ENCODE measurements around the gene MAPKAP1. TPM values are rescaled to one million over a fixed set of nuclear protein-coding genes. Genes with fewer than 3 reads are reported as not detected.

MAPKAP1 gene
- total RNA-seq, 4 donors from 2014 or later = 76.5 to 141 (median 87.5) TPM

DNA sequence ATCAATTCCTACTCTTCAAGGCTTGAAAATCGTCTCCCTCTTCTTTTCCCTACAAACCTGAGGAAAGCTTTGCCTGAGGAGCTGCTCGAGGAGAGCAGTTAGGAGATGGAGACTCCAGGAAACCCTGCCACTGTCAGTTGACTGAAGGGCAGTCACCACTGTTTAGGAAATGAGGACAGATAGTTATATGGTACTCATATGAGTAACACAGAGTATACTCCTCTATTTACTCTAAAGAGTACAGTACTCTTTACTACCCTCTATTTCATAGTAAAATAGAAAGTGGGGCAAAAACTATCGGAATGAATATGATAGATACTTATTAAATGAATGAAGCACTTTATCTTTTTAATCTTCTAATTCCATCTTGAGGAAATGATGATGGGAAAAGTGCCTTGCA is 115.8 kb downstream of the MAPKAP1 start:
- WGBS, 2 donors (ENCODE audit: low coverage in 1 of 2) = 82 to 88% methylated on average over 1 to 2 of the region's 3 CpGs
- Histone ChIP-seq H3K9me3 (no peaks in the 10 kb centered on the region), H3K4me3 (no peak overlapping the region), H3K27ac (no peak overlapping the region), H3K27me3 (no peaks in the 10 kb centered on the region), H3K4me1 (no peaks in the 10 kb centered on the region), H3K36me3 (no peaks in the 10 kb centered on the region)
- ATAC-seq = no peak
- TF ChIP-seq EP300 (IDR thresholded peaks at IDR 0.05) (no peak), CTCF (IDR thresholded peaks at IDR 0.05) (no peak), POLR2AphosphoS5 (IDR thresholded peaks at IDR 0.05) (no peak), POLR2A (IDR thresholded peaks at IDR 0.05) (no peak)

GRCh38 chr9:125589287-125589686 is 117.7 kb downstream of the MAPKAP1 start:
- WGBS, 2 donors (ENCODE audit: low coverage in 1 of 2) = 66 to 70% methylated on average over 4 of the region's 4 CpGs
- Histone ChIP-seq H3K27me3 (no peaks in the 10 kb centered on the region), H3K36me3 (peaks cover 0 to 16% of the 10 kb centered on the region in 2 donors), H3K27ac (no peak overlapping the region), H3K4me1 (no peaks in the 10 kb centered on the region), H3K9me3 (no peaks in the 10 kb centered on the region), H3K4me3 (no peak overlapping the region)
- no peak for ATAC-seq
- no peak for TF ChIP-seq EP300 (IDR thresholded peaks at IDR 0.05)

DNA sequence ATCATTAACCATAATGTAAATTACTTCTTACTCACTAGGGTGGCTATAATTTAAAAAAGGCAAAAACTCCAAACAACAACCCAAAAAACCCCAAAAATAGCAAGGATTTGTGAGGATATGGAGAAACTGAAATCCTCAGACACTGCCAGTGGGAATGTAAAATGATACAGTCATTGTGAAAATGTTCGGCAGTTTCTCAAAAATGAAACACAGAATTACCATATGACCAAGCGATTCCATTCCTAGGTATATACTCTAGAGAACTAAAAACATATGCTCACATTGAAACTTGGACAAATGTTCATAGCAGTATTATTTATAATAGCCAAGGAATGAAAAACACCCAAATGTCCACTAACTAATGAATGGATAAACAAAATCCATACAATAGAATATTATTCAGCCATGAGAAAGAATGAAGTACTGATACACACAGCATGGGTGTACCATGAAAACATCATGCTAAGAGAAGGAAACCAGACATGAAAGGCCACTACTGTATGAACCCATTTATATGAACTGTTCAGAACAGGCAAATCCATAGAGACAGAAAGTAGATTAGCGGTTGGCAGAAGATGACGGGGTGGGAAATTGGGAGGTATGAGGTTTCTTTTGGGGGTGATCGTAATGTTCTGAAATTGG is 119.1 kb downstream of the MAPKAP1 start:
- H3K4me3 ChIP-seq = no peak overlapping the region
- H3K4me1 ChIP-seq = no peaks in the 10 kb centered on the region
- TF ChIP-seq EP300 (IDR thresholded peaks at IDR 0.05) = no peak
- TF ChIP-seq POLR2AphosphoS5 (IDR thresholded peaks at IDR 0.05) = no peak
- TF ChIP-seq CTCF (IDR thresholded peaks at IDR 0.05) = no peak
- TF ChIP-seq POLR2A (IDR thresholded peaks at IDR 0.05) = no peak
- H3K36me3 ChIP-seq = peaks cover 0 to 27% of the 10 kb centered on the region in 2 donors
- no peak overlapping the region for H3K27ac ChIP-seq
- no peaks in the 10 kb centered on the region for H3K9me3 ChIP-seq
- ATAC-seq = no peak
- WGBS, 2 donors (ENCODE audit: low coverage in 1 of 2) = 88 to 95% methylated on average over 5 of the region's 5 CpGs
- no peaks in the 10 kb centered on the region for H3K27me3 ChIP-seq

DNA sequence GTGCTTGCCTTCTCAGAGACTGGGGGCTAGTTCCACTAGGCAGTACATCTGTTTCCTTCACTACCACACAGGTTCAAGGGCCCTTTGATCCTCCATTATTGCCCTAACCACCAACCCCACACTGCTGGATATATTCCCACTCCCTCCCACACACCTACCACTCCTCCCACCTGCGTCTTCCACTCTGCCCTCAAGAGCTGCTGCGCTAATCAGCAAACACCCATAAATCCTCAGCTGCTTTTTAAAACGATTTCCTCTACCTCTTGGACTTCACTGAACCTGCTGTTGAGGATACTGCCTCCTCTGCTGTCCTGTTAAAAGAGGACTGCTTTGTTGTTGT is 120.9 kb downstream of the MAPKAP1 start:
- no peak for TF ChIP-seq CTCF (IDR thresholded peaks at IDR 0.05)
- no peak for TF ChIP-seq POLR2AphosphoS5 (IDR thresholded peaks at IDR 0.05)
- TF ChIP-seq EP300 (IDR thresholded peaks at IDR 0.05) = no peak
- no peak for TF ChIP-seq POLR2A (IDR thresholded peaks at IDR 0.05)
- WGBS, 2 donors (ENCODE audit: low coverage in 1 of 2) = 79 to 85% methylated on average over 3 of the region's 3 CpGs
- H3K4me3 ChIP-seq = no peak overlapping the region
- H3K9me3 ChIP-seq = no peaks in the 10 kb centered on the region
- H3K27ac ChIP-seq = no peak overlapping the region
- ATAC-seq = no peak
- H3K27me3 ChIP-seq = no peaks in the 10 kb centered on the region
- H3K4me1 ChIP-seq = no peaks in the 10 kb centered on the region
- H3K36me3 ChIP-seq = peaks cover 0 to 30% of the 10 kb centered on the region in 2 donors

GRCh38 chr9:125585503-125586171 is 121.4 kb downstream of the MAPKAP1 start:
- Histone ChIP-seq H3K27ac (no peak overlapping the region), H3K4me1 (no peaks in the 10 kb centered on the region), H3K27me3 (no peaks in the 10 kb centered on the region), H3K36me3 (peaks cover 0 to 30% of the 10 kb centered on the region in 2 donors), H3K9me3 (no peaks in the 10 kb centered on the region), H3K4me3 (no peak overlapping the region)
- WGBS, 2 donors (ENCODE audit: low coverage in 1 of 2) = 92% methylated on average over 5 to 11 of the region's 11 CpGs
- ATAC-seq = no peak
- TF ChIP-seq EP300 (IDR thresholded peaks at IDR 0.05) = no peak

DNA sequence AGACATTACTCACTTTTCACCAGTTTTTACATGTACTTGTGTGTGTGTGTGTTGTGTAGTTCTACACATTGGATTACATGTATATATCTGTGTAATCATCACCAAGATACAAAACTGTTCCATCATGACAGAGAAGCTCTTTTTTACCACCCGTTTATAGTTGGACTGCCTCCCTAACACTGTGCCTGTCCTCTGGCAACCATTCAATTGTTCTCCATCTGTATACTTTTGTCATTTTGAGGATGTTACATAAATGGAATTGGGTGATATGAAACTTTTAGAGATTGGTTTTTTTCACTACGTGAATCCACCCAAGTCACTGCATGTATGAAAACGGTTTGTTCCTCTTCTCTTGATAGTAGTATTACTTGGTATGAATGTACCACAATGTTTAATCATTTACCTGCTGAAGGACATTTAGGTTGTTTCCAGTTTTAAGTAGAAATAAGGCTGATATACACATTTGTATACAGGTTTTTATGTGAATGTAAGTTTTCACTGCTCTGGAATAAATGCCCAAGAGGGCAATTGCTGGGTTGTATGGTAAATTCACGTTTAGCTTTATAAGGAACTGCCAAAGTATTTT is 126.2 kb downstream of the MAPKAP1 start:
- no peak overlapping the region for H3K4me3 ChIP-seq
- no peak overlapping the region for H3K27ac ChIP-seq
- 71 to 88% methylated on average over 4 of the region's 4 CpGs for WGBS, 2 donors (ENCODE audit: low coverage in 1 of 2)
- no peaks in the 10 kb centered on the region for H3K27me3 ChIP-seq
- ATAC-seq = no peak
- H3K4me1 ChIP-seq = no peaks in the 10 kb centered on the region
- H3K36me3 ChIP-seq = peaks cover 0 to 29% of the 10 kb centered on the region in 2 donors
- TF ChIP-seq POLR2AphosphoS5 (IDR thresholded peaks at IDR 0.05) = no peak
- no peak for TF ChIP-seq POLR2A (IDR thresholded peaks at IDR 0.05)
- no peak for TF ChIP-seq CTCF (IDR thresholded peaks at IDR 0.05)
- no peak for TF ChIP-seq EP300 (IDR thresholded peaks at IDR 0.05)
- no peaks in the 10 kb centered on the region for H3K9me3 ChIP-seq

Data from gastroesophageal sphincter (tissue), 4 donors.